ENCODE results near the gene RASGRP2. TPM values are rescaled to one million over a fixed set of nuclear protein-coding genes. Genes with fewer than 3 reads are reported as not detected.

RASGRP2 gene
- total RNA-seq, 2 donors from 2014 or later = 13.6 to 27.7 TPM

DNA sequence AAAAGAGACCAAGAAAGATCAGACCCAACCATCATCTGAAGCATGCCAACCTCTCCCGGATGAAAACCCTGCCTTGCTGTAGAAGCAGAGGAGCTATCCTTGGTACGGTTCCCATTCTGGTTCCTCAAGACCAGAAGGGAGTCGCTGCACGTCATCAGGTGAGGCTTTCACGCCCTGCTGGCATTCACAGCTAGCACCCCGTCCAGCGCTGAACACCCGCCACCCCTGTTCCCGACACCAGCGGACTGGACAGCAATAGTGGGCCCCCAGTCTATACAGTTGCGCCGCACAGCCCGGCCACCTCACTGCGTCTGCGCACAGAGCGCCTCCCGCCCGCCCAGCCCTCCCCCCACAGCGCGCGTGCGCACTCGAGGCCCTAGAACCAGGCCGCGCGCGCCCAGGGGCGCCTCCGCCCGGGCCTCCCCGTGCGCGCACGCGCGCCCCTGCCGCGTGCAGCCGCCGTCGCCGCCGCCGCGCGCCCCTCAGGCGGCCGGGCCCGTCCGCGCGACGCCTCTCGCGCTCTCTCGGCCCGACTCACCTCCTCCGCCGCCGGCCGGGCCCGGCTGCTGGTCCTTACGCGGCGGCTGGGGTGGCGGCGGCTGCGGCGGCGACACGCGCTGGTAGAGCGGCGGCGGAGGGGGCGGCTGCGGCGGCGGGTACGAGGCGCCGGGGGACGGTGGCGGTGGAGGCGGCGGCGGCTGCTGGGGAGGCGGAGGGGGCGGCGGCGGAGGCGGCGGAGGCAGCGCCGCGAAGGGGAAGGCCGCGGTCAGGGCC is 33.7 kb upstream of the RASGRP2 start:
- H3K9me3 Mint-ChIP-seq = no peaks in the 10 kb centered on the region
- no peaks in the 10 kb centered on the region for H3K27me3 Mint-ChIP-seq
- H3K4me1 Mint-ChIP-seq (ENCODE audit: low read depth in 2 of 2) = peaks cover 43 to 51% of the 10 kb centered on the region in 2 donors
- DNase-seq (ENCODE audit: low spot score) (peak; percentile 90), ATAC-seq (peak; percentile 29 to 31)
- peaks cover 46% of the 10 kb centered on the region for H3K36me3 Mint-ChIP-seq
- H3K4me3 Mint-ChIP-seq = peak overlapping the region; percentile 91
- H3K27ac Mint-ChIP-seq = peak overlapping the region; percentile 83 to 90

DNA sequence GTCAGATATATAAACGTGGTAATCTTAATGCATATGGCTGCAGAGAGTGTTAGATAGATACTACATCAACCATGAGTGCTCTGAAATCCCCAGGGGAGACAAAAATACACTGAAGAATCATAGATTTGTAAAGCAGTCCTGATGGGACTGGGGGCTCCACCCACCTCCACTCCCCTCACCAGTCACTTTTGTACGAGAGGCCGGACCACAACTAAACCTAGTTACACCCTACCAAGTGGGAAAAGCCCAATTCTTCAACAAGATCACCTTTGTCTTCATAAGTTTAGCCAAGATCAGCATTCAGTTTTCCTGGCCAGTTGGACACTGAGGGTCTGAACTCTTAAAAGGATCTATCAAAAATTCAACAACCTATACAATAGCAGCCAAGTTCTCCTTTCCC is 32.9 kb upstream of the RASGRP2 start:
- Mint-ChIP-seq H3K4me3 (peak overlapping the region; percentile 91), H3K9me3 (no peaks in the 10 kb centered on the region), H3K36me3 (peaks cover 53% of the 10 kb centered on the region), H3K4me1 (ENCODE audit: low read depth in 2 of 2) (peaks cover 51 to 55% of the 10 kb centered on the region in 2 donors), H3K27ac (peak overlapping the region; percentile 83 to 90), H3K27me3 (no peaks in the 10 kb centered on the region)
- no peak for ATAC-seq
- DNase-seq (ENCODE audit: low spot score) = no peak

DNA sequence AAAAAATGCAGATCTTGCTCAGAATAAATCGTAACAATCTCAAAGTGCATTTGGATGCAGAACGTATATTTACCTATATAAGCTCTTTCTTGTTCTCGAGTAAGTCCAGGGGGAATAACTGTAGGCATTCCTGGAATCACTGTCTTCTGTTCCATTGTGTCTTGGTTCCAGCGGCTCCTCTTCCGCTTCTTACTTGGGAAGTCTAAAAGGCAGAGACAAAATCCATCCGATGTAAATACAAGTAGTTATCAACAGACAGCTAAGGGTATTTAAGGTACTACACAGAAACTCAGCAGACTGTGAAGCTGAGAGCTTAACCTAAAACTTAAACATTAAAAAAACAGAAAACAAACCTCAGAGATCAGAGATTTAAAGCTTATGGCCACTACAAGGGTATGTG is 32.5 kb upstream of the RASGRP2 start:
- Mint-ChIP-seq H3K4me1 (ENCODE audit: low read depth in 2 of 2) (peaks cover 55 to 59% of the 10 kb centered on the region in 2 donors), H3K4me3 (peak overlapping the region; percentile 91), H3K27me3 (no peaks in the 10 kb centered on the region), H3K36me3 (peaks cover 58% of the 10 kb centered on the region), H3K9me3 (no peaks in the 10 kb centered on the region), H3K27ac (peak overlapping the region; percentile 83 to 90)
- no peak for ATAC-seq
- no peak for DNase-seq (ENCODE audit: low spot score)

DNA sequence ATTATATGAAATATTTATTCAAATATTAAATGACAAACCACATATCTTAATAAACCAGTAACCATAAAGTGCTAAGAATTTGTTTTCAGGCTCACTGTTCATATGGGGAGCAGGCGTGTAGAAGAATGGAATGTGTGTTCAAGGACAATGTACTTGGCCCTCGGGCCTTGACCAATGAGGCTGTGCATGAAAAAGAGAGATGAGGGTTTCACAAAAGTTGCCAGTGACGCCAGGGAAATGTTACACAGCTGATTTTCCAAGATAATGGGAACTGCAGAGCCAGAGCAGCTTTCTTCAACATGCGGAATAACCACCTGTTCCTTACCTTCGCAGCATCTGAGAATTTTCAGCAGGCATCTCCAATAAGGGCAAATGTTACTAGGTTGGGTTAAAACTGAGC is 30.2 kb upstream of the RASGRP2 start:
- DNase-seq (ENCODE audit: low spot score) = no peak
- H3K4me3 Mint-ChIP-seq = no peak overlapping the region
- H3K9me3 Mint-ChIP-seq = no peaks in the 10 kb centered on the region
- H3K27ac Mint-ChIP-seq = no peak overlapping the region
- ATAC-seq = no peak
- H3K4me1 Mint-ChIP-seq (ENCODE audit: low read depth in 2 of 2) = peaks cover 63 to 67% of the 10 kb centered on the region in 2 donors
- peaks cover 77% of the 10 kb centered on the region for H3K36me3 Mint-ChIP-seq
- H3K27me3 Mint-ChIP-seq = no peaks in the 10 kb centered on the region

DNA sequence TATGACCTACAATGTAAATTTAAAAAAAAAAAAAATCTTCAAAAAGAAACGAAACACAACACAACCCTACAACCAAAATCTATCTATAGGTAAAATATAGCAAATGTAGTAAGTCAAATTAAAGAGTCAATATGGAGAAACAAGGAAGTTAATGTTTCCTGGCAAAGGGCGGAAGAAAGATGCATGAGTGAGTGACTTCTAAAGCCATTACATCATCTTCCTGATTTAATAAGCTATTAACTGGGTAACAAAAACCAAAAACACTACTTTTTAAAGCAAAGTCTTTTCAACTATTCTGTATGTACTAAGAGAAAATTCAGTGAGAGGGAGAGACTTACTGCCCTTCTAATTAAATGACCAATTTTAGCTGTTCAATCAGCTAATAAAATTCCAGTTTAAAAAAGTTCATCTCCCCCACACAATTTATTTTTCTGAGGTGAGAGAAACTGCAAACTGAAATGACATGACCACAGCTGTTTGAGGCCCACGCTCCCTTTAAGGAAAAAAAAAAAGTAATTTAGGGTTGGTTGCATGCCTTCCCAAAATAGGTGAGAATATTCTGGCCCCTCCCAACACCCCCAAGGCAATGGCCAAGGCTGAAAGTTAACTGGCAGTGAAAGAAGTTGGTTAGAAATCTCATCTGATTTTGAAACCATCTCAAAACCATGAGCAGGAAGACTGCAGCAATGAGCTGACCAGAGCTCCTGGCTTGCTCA is 28.5 kb upstream of the RASGRP2 start:
- H3K27ac Mint-ChIP-seq = peak overlapping the region; percentile 77 to 91
- DNase-seq (ENCODE audit: low spot score) (no peak), ATAC-seq (no peak)
- no peaks in the 10 kb centered on the region for H3K27me3 Mint-ChIP-seq
- H3K4me1 Mint-ChIP-seq (ENCODE audit: low read depth in 2 of 2) = peaks cover 74 to 77% of the 10 kb centered on the region in 2 donors
- peaks cover 90% of the 10 kb centered on the region for H3K36me3 Mint-ChIP-seq
- H3K4me3 Mint-ChIP-seq = peak overlapping the region; percentile 24
- H3K9me3 Mint-ChIP-seq = no peaks in the 10 kb centered on the region

DNA sequence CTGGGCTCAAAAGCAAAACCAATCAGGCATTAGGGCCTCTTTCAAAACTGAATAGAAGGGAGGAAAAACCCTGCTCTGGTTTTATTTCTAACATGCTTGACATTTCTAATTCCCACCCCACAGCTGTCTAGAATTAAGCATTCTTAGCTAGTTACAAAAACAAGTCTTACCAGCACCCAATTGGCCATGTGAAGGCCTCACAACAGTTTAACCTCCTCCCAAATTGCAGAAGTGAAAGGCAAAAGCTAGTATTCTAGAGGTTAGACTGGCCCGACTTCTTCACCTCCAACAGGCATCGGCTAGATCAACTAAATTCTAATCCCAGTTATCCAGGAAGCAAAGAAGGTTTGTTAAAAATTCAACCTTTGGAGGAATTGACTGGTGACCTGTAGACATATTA is 27.9 kb upstream of the RASGRP2 start:
- H3K4me1 Mint-ChIP-seq (ENCODE audit: low read depth in 2 of 2) = peaks cover 74 to 75% of the 10 kb centered on the region in 2 donors
- H3K4me3 Mint-ChIP-seq = peak overlapping the region; percentile 24
- no peak for ATAC-seq
- H3K27me3 Mint-ChIP-seq = no peaks in the 10 kb centered on the region
- peak overlapping the region; percentile 77 to 91 for H3K27ac Mint-ChIP-seq
- DNase-seq (ENCODE audit: low spot score) = no peak
- H3K9me3 Mint-ChIP-seq = no peaks in the 10 kb centered on the region
- peaks cover 84% of the 10 kb centered on the region for H3K36me3 Mint-ChIP-seq

DNA sequence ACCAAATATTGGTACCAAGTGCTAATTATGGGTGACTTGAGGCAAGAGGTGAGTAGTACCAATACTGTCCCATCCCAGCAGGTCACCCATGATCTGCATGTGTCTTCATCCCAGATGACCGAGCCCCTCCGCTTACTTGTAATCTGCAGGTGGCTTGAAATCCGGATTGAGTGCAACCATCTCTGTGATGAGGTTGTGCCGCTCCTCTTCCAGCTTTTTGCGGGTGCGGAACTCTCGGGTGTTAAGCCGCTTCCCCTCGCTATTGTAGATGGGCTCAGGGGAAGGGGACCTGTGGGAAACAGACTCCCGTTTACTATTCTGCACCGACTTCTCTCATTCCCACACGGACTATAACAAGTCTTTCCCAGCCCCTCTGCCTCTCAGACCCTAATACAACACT is 26.2 kb upstream of the RASGRP2 start:
- ATAC-seq (no peak), DNase-seq (ENCODE audit: low spot score) (peak; percentile 49)
- H3K36me3 Mint-ChIP-seq = peaks cover 70% of the 10 kb centered on the region
- H3K27me3 Mint-ChIP-seq = no peaks in the 10 kb centered on the region
- no peaks in the 10 kb centered on the region for H3K9me3 Mint-ChIP-seq
- no peak overlapping the region for H3K4me3 Mint-ChIP-seq
- peak overlapping the region in 1 of 2 donors; percentile 91 for H3K27ac Mint-ChIP-seq
- peaks cover 67 to 69% of the 10 kb centered on the region in 2 donors for H3K4me1 Mint-ChIP-seq (ENCODE audit: low read depth in 2 of 2)

DNA sequence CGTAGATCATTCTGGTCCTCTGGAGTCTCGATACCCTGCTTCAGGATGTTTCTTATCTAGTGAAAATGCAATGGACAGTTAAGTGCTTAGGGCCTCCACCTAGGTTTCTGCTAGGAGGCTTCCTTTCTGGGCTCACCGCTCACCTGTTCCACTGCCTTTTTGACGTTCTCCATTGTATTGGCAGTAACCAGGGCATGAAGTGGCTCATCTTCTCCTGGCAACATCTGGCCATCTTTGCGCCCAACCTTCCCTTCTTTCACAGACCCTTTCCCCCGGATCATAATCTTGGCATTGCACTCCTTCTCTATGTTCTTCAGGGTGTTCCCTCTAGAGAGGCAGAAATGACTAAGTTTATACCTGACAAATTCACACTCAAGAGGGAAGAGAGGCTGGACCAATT is 25.3 kb upstream of the RASGRP2 start:
- H3K27me3 Mint-ChIP-seq = no peaks in the 10 kb centered on the region
- no peaks in the 10 kb centered on the region for H3K9me3 Mint-ChIP-seq
- H3K27ac Mint-ChIP-seq = peak overlapping the region; percentile 4 to 28
- H3K36me3 Mint-ChIP-seq = peaks cover 73% of the 10 kb centered on the region
- DNase-seq (ENCODE audit: low spot score) (no peak), ATAC-seq (no peak)
- H3K4me3 Mint-ChIP-seq = no peak overlapping the region
- H3K4me1 Mint-ChIP-seq (ENCODE audit: low read depth in 2 of 2) = peaks cover 69 to 74% of the 10 kb centered on the region in 2 donors

DNA sequence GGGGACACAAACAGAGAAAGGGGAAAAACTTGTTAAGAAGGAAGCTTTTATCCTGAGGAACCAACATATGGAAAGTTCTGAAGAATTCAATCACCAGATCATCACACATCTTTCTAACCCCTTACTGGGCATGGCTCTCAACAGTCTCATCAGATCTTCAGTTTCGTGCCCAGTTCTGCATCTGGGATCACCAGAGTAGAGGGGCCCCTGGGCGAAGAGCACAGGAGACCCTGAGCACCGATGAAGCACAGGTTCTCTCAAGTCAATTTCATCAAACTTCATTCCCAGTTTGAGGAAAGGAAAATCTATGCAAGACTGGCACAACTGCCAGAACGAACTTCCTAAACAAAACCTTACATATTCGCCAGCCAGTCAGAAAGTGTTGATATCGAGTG is 24.4 kb upstream of the RASGRP2 start:
- H3K36me3 Mint-ChIP-seq = peaks cover 64% of the 10 kb centered on the region
- no peak for ATAC-seq
- DNase-seq (ENCODE audit: low spot score) = no peak
- H3K27ac Mint-ChIP-seq = peak overlapping the region in 1 of 2 donors; percentile 4
- no peaks in the 10 kb centered on the region for H3K9me3 Mint-ChIP-seq
- H3K4me1 Mint-ChIP-seq (ENCODE audit: low read depth in 2 of 2) = peaks cover 70 to 78% of the 10 kb centered on the region in 2 donors
- H3K4me3 Mint-ChIP-seq = no peak overlapping the region
- no peaks in the 10 kb centered on the region for H3K27me3 Mint-ChIP-seq

DNA sequence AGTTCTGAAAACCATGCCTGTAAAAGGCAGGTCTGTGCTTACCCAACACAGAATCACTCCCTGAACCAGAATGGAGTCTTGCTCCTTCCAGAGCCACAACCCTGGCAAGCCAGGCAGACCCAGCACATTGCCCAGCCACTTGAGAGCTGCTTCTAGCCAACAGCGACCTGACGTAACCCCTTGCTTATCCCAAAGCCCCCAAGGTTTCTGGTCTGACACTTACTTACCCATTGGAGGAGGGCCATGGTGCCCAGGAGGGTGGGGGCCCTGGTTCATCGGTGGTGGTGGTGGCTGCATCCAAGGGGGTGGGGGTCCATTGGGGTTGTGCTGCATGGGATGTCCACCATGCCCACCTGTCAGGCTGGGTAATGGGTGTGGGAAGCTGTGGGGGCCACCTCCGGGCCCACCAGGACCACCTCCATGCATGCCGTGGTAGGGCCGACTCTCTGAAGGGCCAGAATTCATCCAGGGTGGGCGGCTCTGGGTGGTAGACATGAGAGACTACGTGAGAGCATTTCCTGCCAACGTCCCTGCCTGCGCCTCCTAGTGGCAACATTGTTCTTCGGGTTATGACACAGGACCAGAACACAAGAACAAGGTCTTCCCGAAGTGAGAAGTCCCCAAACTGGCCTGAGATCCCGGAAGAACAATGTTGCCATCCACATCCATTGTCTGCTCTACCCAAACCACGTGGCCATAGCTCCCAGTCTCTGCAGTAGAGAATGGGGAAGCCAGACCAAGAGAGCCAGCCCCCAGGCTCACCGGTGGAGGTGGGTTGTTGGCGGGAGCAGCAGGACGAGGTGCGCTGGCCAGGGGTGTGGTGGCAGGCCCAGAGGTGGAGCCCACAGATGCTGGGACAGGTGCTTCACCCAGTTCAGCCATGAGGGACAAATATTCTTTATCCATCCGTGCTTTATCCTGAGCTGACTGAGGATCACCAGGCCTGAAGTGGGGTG is 23.7 kb upstream of the RASGRP2 start:
- no peak overlapping the region for H3K4me3 Mint-ChIP-seq

DNA sequence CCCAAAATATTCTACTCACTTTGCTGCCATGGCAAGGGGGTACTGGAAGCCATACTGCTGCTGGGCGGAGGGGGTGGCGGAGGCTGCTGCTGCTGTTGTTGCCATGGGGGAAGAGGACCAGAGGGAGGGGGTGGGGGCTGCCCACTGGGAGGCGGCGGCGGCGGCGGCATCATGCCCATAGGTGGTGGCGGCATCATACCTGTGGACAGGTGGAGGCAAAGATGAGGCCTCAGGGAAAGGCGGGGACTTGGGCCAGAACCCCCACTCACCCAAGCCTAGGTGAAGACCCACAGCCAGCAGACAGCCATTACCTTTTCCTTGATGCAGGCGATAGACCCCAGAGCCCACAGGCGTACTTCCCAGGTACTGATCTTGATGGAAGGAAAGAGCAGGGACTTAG is 22.9 kb upstream of the RASGRP2 start:
- no peaks in the 10 kb centered on the region for H3K9me3 Mint-ChIP-seq
- peaks cover 56% of the 10 kb centered on the region for H3K36me3 Mint-ChIP-seq
- no peak for ATAC-seq
- no peaks in the 10 kb centered on the region for H3K27me3 Mint-ChIP-seq
- peaks cover 77 to 78% of the 10 kb centered on the region in 2 donors for H3K4me1 Mint-ChIP-seq (ENCODE audit: low read depth in 2 of 2)
- peak overlapping the region; percentile 29 to 39 for H3K27ac Mint-ChIP-seq
- H3K4me3 Mint-ChIP-seq = peak overlapping the region; percentile 42
- peak; percentile 49 for DNase-seq (ENCODE audit: low spot score)

More for the DNA sequence above, 23.7 kb upstream of the RASGRP2 start:
- DNase-seq (ENCODE audit: low spot score) (peak; percentile 84), ATAC-seq (peak; percentile 53 to 62)
- no peaks in the 10 kb centered on the region for H3K27me3 Mint-ChIP-seq
- H3K27ac Mint-ChIP-seq = peak overlapping the region in 1 of 2 donors; percentile 4
- H3K9me3 Mint-ChIP-seq = no peaks in the 10 kb centered on the region
- H3K4me1 Mint-ChIP-seq (ENCODE audit: low read depth in 2 of 2) = peaks cover 74 to 78% of the 10 kb centered on the region in 2 donors
- H3K36me3 Mint-ChIP-seq = peaks cover 60% of the 10 kb centered on the region

DNA sequence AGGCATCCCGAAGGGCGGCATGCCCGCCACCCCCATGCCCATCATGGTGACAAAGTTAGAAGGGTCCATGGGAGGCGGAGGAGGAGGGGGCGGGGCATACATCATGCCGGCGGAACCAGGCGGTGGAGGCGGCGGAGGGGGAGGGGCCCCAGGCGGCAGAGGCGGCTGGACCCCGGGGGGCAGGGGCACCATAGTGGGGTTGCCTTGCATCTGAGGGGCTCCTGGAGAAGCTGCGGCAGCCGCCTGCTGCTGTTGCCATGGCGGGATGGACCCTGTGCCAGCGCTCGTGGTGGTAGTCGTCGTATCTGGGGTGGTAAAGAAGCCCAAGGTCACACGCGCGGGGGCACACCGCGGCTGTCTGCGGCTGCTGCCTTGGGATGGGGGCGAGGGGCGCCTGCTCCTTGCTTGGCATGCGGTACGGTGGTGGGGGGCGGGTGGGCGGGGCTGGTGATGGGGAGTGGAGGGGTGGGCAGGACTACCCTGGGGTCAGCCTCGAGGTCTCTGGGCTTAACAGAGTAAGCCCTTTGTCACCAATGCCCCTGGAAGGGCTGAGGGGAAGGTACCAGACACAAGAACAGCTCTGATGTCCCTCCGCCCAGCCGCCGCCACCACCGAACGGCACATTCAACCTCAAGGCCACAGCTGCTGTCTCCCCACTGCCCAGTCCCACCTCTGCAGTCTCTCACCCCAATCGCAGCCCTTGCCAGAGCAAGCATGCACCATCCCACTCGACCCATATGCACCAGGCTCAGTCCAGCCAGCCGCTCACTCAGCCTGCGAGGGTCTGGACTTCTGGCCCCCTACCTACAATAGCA is 22.1 kb upstream of the RASGRP2 start:
- H3K27me3 Mint-ChIP-seq = no peaks in the 10 kb centered on the region
- H3K4me1 Mint-ChIP-seq (ENCODE audit: low read depth in 2 of 2) = peaks cover 76 to 77% of the 10 kb centered on the region in 2 donors
- peak overlapping the region; percentile 39 to 98 for H3K27ac Mint-ChIP-seq
- peak overlapping the region; percentile 42 for H3K4me3 Mint-ChIP-seq
- peak; percentile 58 for DNase-seq (ENCODE audit: low spot score)
- ATAC-seq = no peak
- H3K36me3 Mint-ChIP-seq = peaks cover 48% of the 10 kb centered on the region
- H3K9me3 Mint-ChIP-seq = no peaks in the 10 kb centered on the region
